GM12878 (cell line): ENCODE measurements around the gene DHX30. TPM values are rescaled to one million over a fixed set of nuclear protein-coding genes. Genes with fewer than 3 reads are reported as not detected.
"Not testable (repeated sequence)": the region's sequence is repeated elsewhere in the genome, so short reads cannot be mapped to it uniquely, and the experiment has no call there.

ENCODE experiments used
- ATAC-seq: fragments of 200-7000 bp; cut with Tn5 transposase; 3 replicates; pipeline ENCODE4 v1.9.1; 2020; ENCODE audit warnings: mild to moderate bottlenecking, moderate library complexity
- BruUV-seq: library from RNA; stranded (reverse); fragments of 400-500 nt; replicated peaks from 2 replicates; lab custom pipeline; 2021; lab: Mats Ljungman, UMichigan
- CTCF ChIA-PET: fragments of 300-600 bp; sonication (Branson Sonifier 250); formaldehyde crosslinking; extraction: SDS; loops from one replicate; lab custom pipeline; 2021; ENCODE audit warnings: inconsistent platforms; lab: Yijun Ruan, JAX
- POLR2A ChIA-PET: fragments of 350-600 bp; formaldehyde crosslinking; extraction: SDS; loops from one replicate; lab custom pipeline; 2021; ENCODE audit warnings: inconsistent platforms; lab: Charles Lee
- RAD21 ChIA-PET: fragments of 300-600 bp; sonication (Branson Sonifier 250); formaldehyde crosslinking; loops from one replicate; lab custom pipeline; 2023; ENCODE audit warnings: antibody characterized with exemption; ENCODE audit not compliant: unreplicated experiment; lab: Charles Lee
- SMC1A ChIA-PET: fragments of 300-600 bp; sonication (Branson Sonifier 250); formaldehyde crosslinking; loops from one replicate; lab custom pipeline; 2023; ENCODE audit not compliant: unreplicated experiment, uncharacterized antibody; lab: Charles Lee
- DNase-seq: peaks from one replicate; pipeline ENCODE4 v3.0.0-alpha.2; 2011; ENCODE audit warnings: low read depth, low spot score
- FAIRE-seq: peaks from 3 replicates; lab custom pipeline; 2011; peaks lifted over from hg19 to GRCh38; lab: Jason Lieb, UNC
- H2AFZ ChIP-seq: 2 replicates; pipeline ENCODE4 v1.6.0; 2011; ENCODE audit warnings: low read depth, low read length, control low read depth; ENCODE audit not compliant: control insufficient read depth
- H3K27ac ChIP-seq: 2 replicates; pipeline ENCODE4 v1.5.1; 2011; ENCODE audit warnings: control low read depth; ENCODE audit not compliant: control insufficient read depth, insufficient read depth
- H3K27me3 ChIP-seq, 2 experiments: replicated peaks in 1 of 2; 2 replicates each; pipeline versions ENCODE4 v1.6.0 to v1.6.1; 2011; ENCODE audit warnings: low read length in 1 of 2; ENCODE audit not compliant: control insufficient read depth in 2 of 2, insufficient read depth in 2 of 2
- H3K36me3 ChIP-seq, 2 experiments: 2 replicates each; pipeline ENCODE4 v1.5.1; 2011; ENCODE audit warnings: low read length in 1 of 2; ENCODE audit not compliant: control insufficient read depth in 2 of 2, insufficient read depth in 2 of 2
- H3K4me1 ChIP-seq: 2 replicates; pipeline ENCODE4 v1.6.1; 2011; ENCODE audit warnings: mild to moderate bottlenecking, low read length, moderate library complexity, mixed read lengths; ENCODE audit not compliant: control insufficient read depth, insufficient read depth
- H3K4me2 ChIP-seq: 2 replicates; pipeline ENCODE4 v1.6.0; 2011; ENCODE audit warnings: control low read depth; ENCODE audit not compliant: control insufficient read depth, insufficient read depth
- H3K4me3 ChIP-seq: fragments of 200-600 bp; sonication (generic); 2 replicates; pipeline ENCODE4 v1.5.1; 2016
- H3K79me2 ChIP-seq: 2 replicates; pipeline ENCODE4 v1.6.0; 2011; ENCODE audit warnings: low read length; ENCODE audit not compliant: control insufficient read depth, insufficient read depth
- H3K9ac ChIP-seq: 2 replicates; pipeline ENCODE4 v1.8.0; 2011; ENCODE audit warnings: low read length, control low read depth, mixed read lengths; ENCODE audit not compliant: control insufficient read depth, insufficient read depth
- H3K9me3 ChIP-seq: replicated peaks from 3 replicates; pipeline ENCODE4 v1.5.1; 2011; ENCODE audit warnings: mild to moderate bottlenecking, low read length; ENCODE audit not compliant: control insufficient read depth, insufficient read depth
- H4K20me1 ChIP-seq: 2 replicates; pipeline ENCODE4 v1.6.0; 2011; ENCODE audit not compliant: control insufficient read depth, insufficient read depth
- ETV6 ChIP-seq, 2 experiments: fragments of 450-650 bp in 1 of 2; IDR thresholded peaks in 1 of 2; conservative IDR thresholded peaks in 1 of 2; 2 replicates each; pipeline ENCODE4 v1.6.1; 2014; ENCODE audit warnings: antibody characterized with exemption in 1 of 2, borderline replicate concordance in 1 of 2, low read depth in 1 of 2, mild to moderate bottlenecking in 1 of 2, moderate library complexity in 1 of 2
- NR2F1 ChIP-seq: fragments of 450-650 bp; conservative IDR thresholded peaks from 2 replicates; pipeline ENCODE4 v1.6.1; 2017; ENCODE audit warnings: mild to moderate bottlenecking
- SMC3 ChIP-seq: IDR thresholded peaks from 2 replicates; pipeline ENCODE4 v1.6.1; 2011; ENCODE audit warnings: low read length, improper control_type of control experiment, borderline replicate concordance
- TAF1 ChIP-seq: IDR thresholded peaks from 2 replicates; pipeline ENCODE4 v1.6.1; 2011; ENCODE audit warnings: mild to moderate bottlenecking, low read depth, low read length, borderline replicate concordance
- WGBS: methylation state at CpG from one replicate; pipeline ENCODE4 v1.1.6; 2016; ENCODE audit warnings: low lambda C conversion rate; ENCODE audit not compliant: insufficient replicate concordance, insufficient coverage; ENCODE audit errors: missing lambda C conversion rate; 5-methylcytosine and 5-hydroxymethylcytosine counted together
- in situ Hi-C: fragments of 300-500 bp; cut with MboI; formaldehyde crosslinking; loops from 9 replicates; pipeline ENCODE4 v1.14.3; 2018; ENCODE audit warnings: mixed read lengths
- intact Hi-C: fragments of 100-400 bp; cut with micrococcal nuclease; formaldehyde crosslinking; loops from one replicate; pipeline ENCODE4 v1.14.2; 2022; ENCODE audit not compliant: unreplicated experiment
- polyA plus RNA-seq, 11 experiments: library from polyadenylated mRNA; depleted of rRNA in 4 of 11; unstranded in 6 of 11; stranded (reverse) in 5 of 11; fragments of >200 nt; fragmentation: Nextera tagmentation in 4 of 11; fragmentation: Illumina TruSeq in 1 of 11; extraction: Ambion mirVana in 4 of 11; extraction: Trizol in 1 of 11; gene quantifications; 1 replicate in 1 of 11; 2 replicates in 10 of 11; pipeline versions ENCODE4 v1.2.1 to v1.2.3, GENCODE V29; 2011 to 2016; ENCODE audit warnings: inconsistent platforms in 2 of 11, missing spikeins in 2 of 11, low read depth in 1 of 11
- total RNA-seq, 4 experiments: library from RNA; depleted of rRNA in 3 of 4; stranded (reverse); fragments of >200 nt in 3 of 4; fragmentation: Illumina TruSeq in 1 of 4; extraction: Trizol in 1 of 4; gene quantifications; 2 replicates each; pipeline versions ENCODE4 v1.2.1 to v1.2.3, GENCODE V29; 2013 to 2021

Gene DHX30
- total and polyA plus RNA-seq, 10 of the 15 experiments (the other 5 are each of a cell fraction or from before 2014, with no cell fraction given), result 9.5 to 75.3 (median 47.8) TPM

DNA sequence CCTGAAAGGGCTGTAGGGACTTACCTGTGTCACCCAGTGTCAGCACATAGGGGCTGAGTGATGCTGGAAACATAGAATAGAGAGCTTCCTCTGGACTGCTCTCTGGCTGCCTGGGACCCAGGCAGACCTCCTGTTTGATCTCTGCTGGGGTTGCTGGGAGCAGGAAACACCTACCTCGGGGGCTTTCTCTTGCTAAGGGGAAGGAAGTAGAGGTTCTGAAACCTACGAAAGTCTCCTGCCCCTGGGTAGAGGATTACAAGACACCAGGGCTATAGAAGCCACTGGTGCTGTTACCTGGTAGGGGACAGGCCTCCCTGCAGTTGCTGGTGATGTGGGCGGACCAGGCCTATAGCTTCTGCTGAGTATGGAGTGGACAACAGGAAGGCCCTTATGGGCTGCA is 81.7 kb downstream of the DHX30 start:
- intact Hi-C loops (no loop called here), in situ Hi-C loops (no loop called here)
- Histone ChIP-seq H2AFZ (no peak overlapping the region), H3K27me3 (no peaks in the 10 kb centered on the region), H3K4me2 (no peak overlapping the region), H3K4me1 (peaks cover 4% of the 10 kb centered on the region; the same call in 1 of the 2 replicates), H3K9ac (no peak overlapping the region), H3K79me2 (no peaks in the 10 kb centered on the region), H3K4me3 (no peak overlapping the region), H3K27ac (no peak overlapping the region), H3K9me3 (no peaks in the 10 kb centered on the region), H4K20me1 (no peaks in the 10 kb centered on the region), H3K36me3 (peaks cover 2 to 4% of the 10 kb centered on the region in 2 experiments; a peak in 1 of 4 replicates)
- RAD21 ChIA-PET, result no interaction called here
- no peak for FAIRE-seq
- BruUV-seq, result no TSS peak
- DNase-seq, result no peak
- POLR2A ChIA-PET, result no interaction called here
- SMC1A ChIA-PET, result no interaction called here
- CTCF ChIA-PET, result no interaction called here
- WGBS, result 30% methylated on average over 3 of the region's 3 CpGs
- peak; percentile 66 for ATAC-seq
- TF ChIP-seq TAF1 (no peak), ETV6 (conservative IDR thresholded peaks at IDR 0.05 in 1 of 2, IDR thresholded peaks at IDR 0.05 in 1 of 2; ENCODE audit: borderline replicate concordance in 1 of 2, low read depth in 1 of 2) (peak in 1 of 2 experiments; percentile 48; a peak in 1 of 4 replicates)

DNA sequence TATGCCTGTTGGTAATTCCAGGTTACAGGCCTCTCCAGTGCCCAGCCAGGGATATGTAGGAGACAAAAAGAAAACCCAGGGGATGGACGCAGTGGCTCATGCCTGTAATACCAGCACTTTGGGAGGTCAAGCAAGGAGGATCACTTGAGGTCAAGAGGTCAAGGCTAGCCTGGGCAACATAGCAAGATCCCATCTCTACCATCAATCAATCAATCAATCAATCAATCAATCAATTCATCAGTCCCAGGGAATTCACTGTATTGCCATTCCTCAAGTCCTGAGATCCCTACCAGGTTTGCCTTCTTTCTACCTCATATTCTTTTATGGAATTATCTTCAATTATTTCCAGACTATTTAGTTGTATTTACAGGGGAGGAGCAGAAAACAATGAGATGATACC is 82.2 kb downstream of the DHX30 start:
- POLR2A ChIA-PET, result no interaction called here
- FAIRE-seq, result no peak

DNA sequence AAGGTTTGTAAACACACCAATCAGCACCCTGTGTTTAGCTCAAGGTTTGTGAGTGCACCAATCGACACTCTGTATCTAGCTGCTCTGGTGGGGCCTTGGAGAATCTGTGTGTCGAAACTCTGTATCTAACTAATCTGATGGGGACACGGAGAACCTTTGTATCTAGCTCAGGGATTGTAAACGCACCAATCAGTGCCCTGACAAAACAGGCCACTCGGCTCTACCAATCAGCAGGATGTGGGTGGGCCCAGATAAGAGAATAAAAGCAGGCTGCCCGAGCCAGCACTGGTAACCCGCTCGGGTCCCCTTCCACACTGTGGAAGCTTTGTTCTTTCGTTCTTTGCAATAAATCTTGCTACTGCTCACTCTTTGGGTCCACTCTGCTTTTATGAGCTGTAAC is 85.1 kb downstream of the DHX30 start:
- ATAC-seq, in situ Hi-C loops, H3K27ac ChIP-seq, H3K4me3 ChIP-seq, POLR2A ChIA-PET, H3K79me2 ChIP-seq, BruUV-seq, FAIRE-seq, H3K36me3 ChIP-seq, RAD21 ChIA-PET, H2AFZ ChIP-seq, H3K4me1 ChIP-seq, H3K9ac ChIP-seq, H3K4me2 ChIP-seq, H3K9me3 ChIP-seq, intact Hi-C loops, H3K27me3 ChIP-seq, H4K20me1 ChIP-seq, DNase-seq: not testable (repeated sequence)
- WGBS, result over 99% methylated on average over 9 of the region's 9 CpGs
- SMC1A ChIA-PET, result interaction anchor here (1.2 kb wide), 1 partner anchor 263 kb away, joined by 3 read pairs; no protein-coding TSS in a partner anchor
- CTCF ChIA-PET, result interaction anchor here (1.2 kb wide), 1 partner anchor 263 kb away, joined by 4 read pairs; no protein-coding TSS in a partner anchor

More for the DNA sequence above, 82.2 kb downstream of the DHX30 start:
- ATAC-seq (no peak), DNase-seq (no peak)
- ChIA-PET RAD21 (no interaction called here), SMC1A (no interaction called here), CTCF (no interaction called here)
- Histone ChIP-seq H3K4me1 (peaks cover 4% of the 10 kb centered on the region; the same call in 1 of the 2 replicates), H3K27ac (no peak overlapping the region), H2AFZ (no peak overlapping the region), H3K4me3 (no peak overlapping the region), H3K9me3 (no peaks in the 10 kb centered on the region), H3K9ac (no peak overlapping the region), H3K4me2 (no peak overlapping the region), H3K79me2 (no peaks in the 10 kb centered on the region), H3K27me3 (no peaks in the 10 kb centered on the region), H4K20me1 (no peaks in the 10 kb centered on the region), H3K36me3 (peaks cover 2 to 4% of the 10 kb centered on the region in 2 experiments; a peak in 1 of 4 replicates)
- BruUV-seq, result no TSS peak
- no peak for TF ChIP-seq SMC3
- 0 out of 2 replicates have a peak, but pooled peaks have one; percentile 25 for TF ChIP-seq NR2F1
- in situ Hi-C loops (no loop called here), intact Hi-C loops (no loop called here)
- 100% methylated on average over 1 of the region's 1 CpG for WGBS
